Inferior parietal cortex (tissue), 1 donor: ENCODE data around the gene PTPRN2.
"Not testable (repeated sequence)": the region's sequence is repeated elsewhere in the genome, so short reads cannot be mapped to it uniquely, and the experiment has no call there.

Experiments
- DNase-seq: peaks from one replicate; pipeline ENCODE4 v3.0.0-alpha.2; 2016; ENCODE audit errors: extremely low spot score

The PTPRN2 gene

DNA sequence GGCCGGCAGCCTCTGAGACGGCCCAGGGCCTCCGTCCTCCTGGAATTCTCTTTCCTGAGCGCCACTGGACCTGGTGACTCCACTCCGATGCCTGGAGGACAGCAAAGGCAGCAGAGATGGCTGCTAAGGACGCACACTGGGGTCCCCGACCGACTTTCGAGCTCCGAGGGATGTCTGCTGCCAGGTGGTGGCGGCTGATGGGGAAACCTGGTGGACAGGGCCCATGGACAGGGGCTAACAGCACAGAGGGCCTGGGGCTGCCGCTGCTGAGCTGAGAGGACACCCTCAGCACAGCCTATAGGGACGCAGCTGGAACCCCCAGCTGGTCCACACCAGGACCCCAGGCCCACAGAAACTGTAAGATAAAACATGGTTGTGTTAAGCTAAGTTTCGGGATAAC, 884.5 kb downstream of the PTPRN2 start:
- no peak for DNase-seq

DNA sequence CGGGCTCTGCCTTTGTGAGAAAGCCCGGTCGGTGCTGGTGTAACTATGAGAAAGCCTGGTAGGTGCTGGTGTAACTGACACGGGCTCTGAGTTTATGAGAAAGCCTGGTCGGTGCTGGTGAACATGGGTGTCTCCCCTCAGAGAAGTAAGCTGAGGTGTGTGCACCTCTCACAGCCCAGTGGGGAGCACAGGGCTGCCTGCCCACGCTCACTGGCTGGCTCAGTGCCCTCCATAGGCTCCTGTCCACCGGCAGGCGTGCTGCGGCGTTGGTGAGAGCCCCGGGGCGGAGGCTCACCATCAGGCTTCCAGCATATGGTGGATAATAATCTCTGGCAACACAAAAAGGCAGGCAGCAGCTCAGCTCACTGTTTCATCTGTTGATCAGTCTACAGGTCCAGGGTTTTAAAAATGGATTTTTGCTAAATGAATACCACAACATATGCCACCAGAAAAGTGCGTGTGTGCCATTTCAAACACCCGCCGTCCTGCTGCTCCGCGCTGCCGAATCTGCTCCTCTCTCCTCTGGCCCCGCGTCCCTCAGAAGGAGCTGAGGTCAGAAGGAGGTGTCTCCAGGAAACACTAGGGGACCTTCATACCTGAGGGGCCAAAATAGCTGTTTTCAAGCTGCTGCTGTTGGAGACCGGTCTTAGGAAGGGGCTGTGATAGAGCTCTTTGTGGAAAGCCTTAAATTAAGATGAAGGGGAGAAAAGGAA, 885.2 kb downstream of the PTPRN2 start:
- no peak for DNase-seq

DNA sequence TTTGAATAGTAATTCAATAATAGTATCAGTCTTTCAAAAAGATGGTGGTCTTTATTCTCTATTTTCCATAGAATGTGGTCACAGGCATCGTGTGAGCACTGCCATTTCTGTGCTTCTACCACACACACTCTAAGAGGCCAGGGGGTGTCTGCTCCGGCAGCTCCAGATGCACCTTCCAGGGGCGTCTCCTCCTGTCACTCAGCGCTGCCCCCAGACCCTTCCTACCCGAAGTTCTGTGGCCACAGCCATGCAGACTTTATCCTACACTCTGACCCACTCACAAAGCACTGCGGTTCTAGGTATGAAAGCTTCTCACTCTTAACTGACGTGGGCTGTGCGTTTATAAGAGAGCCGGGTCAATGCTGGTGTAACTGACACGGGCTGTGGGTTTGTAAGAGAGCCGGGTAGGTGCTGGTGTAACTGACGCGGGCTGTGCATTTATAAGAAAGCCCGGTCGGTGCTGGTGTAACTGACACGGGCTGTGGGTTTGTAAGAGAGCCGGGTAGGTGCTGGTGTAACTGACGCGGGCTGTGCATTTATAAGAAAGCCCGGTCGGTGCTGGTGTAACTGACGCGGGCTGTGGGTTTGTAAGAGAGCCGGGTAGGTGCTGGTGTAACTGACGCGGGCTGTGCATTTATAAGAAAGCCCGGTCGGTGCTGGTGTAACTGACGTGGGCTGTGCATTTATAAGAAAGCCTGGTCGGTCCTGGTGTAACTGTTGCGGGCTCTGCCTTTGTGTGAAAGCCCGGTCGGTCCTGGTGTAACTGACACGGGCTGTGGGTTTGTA, 886.0 kb downstream of the PTPRN2 start:
- DNase-seq: not testable (repeated sequence)

DNA sequence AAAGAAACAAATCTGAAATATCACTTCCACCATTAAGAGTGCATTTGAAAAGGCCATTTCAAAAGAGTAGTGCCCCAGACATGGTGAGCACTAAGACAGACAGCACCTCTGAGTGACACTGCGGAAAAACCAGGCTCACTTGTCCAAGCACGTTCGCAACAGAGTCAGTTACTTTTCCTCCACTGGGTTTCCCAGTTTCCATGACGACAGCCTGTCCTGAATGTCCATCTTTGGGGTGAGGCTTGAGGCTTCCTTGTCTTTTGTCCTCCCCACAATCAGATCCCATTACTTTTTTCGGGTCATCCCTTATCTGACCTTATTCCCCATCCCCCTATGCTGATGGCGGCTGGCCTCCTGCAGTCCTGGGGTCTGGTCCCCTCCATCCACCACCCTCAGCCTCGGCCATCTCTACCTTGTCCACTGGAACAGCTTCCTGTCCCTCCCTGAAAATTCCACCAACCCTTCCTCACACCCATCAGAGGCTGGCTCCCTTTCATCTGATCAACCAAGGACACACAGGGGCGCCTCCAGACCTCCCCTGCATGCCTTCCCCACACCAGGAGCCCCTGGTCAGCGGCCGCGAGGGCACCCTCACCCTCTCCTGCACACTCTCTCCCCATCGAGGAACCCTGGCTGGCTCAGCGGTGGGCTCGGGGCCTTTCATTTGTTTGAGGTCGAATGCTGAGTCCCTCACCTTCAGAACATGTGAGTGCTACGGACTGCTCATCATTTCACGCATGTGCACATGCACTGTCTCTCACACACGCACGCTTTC, 887.2 kb downstream of the PTPRN2 start:
- DNase-seq: no peak

DNA sequence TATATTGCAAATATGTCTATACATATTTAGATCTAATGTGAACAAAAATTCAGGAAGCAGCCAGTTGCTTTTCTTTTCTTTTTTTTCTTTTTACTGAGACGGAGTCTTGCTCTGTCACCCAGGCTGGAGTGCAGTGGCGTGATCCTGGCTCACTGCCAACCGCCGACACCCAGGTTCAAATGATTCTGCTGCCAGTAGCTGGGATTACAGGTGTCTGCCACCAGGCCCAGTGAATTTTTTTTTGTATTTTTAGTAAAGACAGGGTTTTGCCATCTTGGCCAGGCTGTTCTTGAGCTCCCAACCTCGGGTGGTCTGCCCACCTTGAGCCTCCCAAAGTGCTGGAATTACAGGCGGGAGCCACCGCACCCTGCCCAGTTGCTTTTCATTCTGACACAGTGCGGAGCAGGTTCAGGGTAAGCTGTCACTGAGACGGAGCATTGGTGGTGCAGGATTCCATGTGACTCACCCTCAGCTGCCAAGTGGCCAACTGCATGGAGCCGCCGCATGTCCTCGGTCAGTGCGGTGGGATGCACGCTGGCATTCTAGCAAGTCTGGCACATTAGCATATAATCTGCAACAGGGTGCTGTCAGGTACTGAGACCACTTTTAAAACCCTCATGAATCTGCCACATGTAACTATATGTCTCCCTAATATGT, 888.1 kb downstream of the PTPRN2 start:
- no peak for DNase-seq

DNA sequence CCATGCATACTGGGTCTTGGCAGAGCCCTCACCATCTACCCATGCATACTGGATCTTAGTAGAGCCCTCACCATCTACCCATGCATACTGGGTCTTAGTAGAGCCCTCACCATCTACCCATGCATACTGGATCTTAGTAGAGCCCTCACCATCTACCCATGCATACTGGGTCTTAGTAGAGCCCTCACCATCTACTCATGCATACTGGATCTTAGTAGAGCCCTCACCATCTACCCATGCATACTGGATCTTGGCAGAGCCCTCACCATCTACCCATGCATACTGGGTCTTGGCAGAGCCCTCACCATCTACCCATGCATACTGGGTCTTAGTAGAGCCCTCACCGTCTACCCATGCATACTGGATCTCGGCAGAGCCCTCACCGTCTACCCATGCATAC, 890.3 kb downstream of the PTPRN2 start:
- DNase-seq: not testable (repeated sequence)

DNA sequence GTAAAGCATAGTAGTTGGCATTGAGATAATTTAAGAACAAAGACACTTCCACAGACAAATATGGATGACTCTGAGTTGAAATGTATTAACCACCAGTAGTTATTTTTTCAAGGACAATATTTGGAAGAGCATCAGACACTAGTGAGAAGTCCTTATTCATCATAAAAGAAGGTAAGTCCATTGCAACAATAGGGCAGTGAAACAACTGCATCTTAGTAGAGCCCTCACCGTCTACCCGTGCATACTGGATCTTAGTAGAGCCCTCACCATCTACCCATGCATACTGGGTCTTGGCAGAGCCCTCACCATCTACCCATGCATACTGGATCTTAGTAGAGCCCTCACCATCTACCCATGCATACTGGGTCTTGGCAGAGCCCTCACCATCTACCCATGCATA, 892.0 kb downstream of the PTPRN2 start:
- not testable (repeated sequence) for DNase-seq

DNA sequence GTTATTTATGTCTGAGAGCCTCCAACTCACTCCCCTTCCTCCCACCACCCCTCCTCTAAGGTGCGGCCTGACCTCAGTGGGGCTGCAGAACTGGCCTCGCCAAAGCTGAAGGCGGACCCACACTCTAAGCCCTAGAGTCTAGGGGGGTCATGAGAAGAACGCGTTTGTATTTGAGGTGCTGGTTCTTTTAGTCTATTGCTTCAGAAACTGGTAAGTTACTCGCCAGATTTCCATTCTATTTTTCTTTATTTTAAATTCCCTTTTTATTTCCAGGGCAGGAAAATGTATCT, 893.3 kb downstream of the PTPRN2 start:
- DNase-seq: no peak

DNA sequence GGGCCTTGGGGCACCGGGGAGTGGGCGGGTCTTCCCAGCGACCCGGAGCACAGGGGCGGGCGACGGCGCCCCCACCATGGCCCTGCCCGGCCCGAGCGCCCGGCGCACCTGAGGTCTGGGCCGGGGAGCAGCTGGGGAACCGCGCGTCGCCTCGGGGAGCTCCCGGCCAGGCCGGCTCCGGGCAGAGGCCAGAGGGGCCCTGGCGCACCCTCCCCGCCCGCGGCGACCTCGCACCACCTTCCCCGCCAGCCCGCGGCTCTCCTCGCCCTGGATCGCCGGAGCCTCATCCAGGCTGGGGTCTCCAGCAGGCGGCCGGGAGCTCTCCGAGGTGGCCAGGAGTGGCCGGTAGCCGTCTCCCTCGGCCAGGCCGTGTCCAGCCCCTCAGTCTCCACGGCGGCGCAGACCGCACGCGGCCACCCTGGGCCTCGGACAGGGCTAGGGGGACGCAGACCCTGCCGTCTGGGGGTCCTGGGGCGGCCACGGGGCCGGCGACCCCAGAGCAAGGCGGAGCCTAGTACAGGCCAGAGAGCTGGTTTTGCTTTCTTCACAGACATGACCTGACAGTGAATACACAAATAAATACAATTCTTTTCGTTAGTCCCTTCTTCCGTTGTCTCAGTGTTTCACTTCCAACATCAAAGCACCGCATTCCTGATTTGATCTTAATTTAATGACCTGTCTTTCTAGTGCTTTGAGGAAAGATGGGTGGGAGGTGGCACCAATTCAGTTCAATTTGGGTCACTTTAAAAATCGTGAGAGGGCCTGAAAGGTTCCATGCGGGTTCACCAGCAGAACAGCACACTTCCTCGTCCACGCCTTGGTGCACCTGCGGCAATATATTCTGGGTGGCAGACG, 893.9 kb downstream of the PTPRN2 start:
- no peak for DNase-seq

DNA sequence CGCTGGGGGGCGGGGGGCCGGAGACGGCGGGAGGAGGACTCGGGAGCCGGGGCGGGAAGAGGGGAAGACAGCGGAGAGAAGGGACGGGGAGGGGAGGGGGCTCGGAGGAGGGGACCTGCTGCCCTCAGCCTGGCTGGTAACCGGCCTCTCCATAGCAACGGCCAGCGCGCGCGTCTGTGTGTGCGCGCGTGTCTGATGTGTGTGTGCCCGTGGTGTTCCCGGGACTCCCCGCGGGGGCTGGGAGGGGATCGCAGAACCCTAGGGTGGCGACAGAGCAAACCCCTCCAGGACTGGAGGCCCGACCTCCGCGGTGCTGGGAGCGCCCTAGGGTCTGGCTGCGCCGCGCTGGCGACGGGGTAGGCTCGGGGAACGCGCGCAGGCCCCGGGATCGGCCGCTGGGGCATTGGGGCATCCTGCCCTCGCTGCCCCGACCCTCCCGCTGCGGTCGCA, 894.5 kb downstream of the PTPRN2 start:
- no peak for DNase-seq

DNA sequence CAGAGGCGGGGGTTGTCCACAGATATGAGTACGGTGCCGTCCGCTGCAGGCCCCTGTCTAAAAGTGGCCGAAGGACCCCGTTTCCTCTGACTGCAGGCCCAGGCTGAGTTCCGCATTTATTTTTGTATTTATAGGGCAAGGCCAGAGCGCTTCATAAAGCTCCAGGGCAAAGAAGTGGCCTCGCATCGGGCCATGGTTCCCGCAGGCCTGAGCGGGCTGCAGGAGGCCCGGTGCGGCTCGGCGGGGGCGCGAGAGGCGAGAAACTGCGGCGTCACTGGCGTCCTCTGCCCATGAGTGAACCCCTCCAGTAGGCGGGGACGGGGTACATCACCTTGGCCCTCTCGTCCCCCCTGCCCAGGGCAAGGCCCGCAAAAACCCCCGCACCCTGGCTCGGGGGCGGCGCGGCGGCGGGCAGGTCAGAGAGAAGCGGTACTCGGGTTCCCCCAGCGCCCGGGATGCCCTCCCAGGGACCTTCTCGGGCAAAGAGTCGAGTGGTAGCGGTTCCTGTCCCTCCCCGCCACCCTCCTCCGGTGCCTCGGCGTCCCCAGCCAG, 895.1 kb downstream of the PTPRN2 start:
- no peak for DNase-seq

DNA sequence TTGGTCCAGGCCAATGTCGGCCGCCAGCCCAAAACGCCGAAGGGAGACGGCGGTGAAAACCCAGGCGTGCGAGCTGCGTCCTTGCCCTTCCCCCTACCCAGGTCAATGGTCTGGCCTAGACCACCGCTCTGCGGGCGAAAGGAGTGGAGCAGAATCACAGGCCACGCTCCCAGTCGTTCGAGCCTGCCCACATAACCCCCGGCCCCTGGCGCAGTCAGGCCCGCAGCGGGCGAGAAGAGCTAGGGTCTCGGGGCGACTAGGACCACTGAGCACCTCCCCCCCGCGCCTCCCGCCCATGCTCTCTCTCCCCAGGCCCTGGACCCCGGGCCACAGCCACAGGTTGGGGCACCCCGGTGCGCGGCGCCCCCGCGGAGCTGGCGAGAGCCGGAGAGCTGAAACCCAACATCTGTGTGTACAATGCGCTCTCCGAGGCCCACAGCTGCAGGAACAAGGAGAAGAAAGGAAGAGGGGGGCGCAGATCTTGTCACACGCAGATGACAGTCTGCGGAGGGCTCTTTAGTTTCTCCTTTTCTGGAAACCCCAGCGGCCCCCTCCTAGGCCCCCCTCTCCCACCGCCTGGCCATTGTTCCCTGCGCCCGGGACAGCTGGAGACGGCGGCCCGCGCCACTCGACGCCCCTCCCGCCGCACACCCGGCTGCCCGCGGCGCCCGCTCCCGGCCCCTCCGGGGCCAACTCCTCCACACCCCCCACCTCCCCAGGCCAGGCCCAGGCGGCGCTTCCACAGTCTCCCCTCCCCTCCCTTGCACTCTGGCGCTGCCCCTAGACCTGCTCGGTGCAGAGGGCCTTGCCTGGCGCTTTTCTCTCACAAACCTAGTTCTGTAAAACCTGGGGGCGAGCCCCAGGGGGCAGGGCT, 895.8 kb downstream of the PTPRN2 start:
- DNase-seq: no peak

DNA sequence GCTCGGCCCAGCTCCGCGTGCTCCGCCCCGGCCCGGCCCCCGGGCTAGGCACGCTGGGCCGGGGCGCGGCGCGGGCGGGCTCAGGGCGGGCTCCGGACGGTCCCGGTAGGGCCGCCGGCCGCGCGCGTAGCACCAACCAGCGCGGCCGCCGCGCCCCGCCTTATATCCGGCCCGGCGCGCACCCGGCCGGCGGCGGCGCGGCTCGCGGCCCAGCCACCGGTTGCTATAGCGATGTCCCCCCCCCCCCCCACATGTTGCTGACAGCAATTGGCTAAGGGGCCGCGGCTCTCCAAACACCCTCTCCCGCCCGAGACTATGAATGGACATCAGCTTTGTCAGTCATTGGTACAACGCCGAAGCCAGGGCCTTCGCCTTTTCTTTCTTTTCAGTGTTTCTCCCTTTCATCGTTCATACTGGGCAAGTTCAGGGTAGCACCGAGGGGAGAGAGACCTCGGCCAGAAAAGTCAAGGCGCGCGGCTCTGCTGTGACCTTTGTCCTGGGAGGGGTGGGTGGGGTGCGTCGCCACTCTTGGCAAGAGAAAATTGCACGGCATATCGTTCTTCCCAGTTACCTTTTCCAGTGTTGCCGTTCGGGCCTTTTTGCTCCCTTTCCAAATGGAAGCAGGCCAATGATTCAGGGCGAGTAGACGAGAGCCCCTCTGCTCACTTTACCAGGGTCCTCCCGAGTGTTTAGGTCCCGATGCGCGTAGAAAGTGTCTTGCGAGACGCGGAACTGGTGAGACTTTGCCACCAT, 896.6 kb downstream of the PTPRN2 start:
- peak; percentile 32 for DNase-seq

DNA sequence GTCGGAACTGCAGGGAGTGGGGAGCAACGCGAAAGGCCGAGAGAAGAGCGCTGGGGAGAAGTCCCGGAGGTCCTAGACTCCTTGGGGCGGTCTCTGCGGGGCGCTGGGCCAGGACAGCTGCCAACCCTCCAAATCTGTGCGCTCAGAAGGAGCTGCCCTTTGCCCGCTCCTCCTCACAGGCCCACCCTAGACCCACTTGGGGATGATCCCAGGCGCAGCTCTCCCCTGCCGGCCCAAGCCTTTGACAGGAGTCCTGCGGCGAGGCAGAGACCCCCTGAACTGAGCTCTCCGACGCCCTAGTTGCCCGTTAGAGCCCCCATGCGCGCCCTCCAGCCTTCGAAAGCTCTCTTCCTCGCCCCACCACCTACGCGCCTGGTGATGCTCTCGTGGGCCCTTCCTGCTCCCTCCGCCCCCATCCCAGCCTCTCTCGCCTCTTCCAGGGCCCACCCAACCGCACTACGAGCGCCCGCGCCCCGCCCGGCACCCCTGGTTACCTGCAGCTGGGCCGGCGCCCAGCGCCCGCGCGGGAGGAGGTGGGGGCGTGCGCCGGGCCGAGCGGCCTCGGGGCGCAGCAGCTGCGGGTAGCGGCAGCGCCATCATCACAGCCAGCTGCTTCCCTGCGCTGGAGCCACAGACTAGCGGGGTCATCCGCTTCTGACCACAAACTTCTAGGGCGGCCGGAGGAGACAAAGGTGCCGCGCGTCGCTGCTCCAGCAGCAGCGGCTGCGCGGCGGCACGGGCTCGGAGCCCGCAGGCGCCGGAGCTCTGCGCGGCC, 897.4 kb downstream of the PTPRN2 start:
- DNase-seq: no peak

DNA sequence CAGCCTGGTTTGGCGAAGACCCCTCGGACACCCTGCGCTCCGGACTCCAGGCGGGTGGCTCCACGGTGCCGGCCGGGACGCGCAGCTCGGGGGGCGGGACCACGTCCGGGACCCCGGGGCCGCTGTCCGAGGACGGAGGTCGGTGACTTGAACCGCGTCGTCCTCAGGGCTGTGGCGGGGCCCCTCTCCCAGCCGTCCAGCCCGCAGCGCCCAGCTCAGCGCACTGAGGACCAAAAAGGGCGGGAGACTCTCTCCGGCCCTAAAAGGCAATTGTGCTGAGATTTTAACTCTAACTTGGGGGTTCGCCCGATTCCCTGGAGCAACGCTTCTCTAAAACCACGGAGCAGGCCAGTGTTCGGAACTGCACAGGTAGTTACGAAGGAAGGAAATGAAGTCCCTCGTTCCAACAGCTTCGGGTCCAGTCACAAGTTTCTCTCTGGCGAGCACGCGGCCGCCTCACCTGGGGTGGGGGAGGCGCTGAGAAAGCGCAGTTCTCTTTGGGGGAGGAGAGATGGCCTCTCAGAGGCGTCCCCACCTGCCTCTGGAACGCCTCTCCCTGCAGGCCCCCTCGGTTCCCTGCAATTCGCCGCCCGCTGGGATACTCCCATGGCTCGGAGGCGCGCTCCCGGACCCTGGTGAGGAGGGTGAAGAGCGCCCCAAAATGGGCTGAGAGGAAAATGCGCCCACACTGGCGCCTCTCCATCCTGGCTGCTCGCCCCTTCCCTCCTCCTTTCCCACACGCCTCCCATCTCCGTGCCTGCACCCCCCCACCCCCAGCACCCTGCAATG, 898.2 kb downstream of the PTPRN2 start:
- no peak for DNase-seq

DNA sequence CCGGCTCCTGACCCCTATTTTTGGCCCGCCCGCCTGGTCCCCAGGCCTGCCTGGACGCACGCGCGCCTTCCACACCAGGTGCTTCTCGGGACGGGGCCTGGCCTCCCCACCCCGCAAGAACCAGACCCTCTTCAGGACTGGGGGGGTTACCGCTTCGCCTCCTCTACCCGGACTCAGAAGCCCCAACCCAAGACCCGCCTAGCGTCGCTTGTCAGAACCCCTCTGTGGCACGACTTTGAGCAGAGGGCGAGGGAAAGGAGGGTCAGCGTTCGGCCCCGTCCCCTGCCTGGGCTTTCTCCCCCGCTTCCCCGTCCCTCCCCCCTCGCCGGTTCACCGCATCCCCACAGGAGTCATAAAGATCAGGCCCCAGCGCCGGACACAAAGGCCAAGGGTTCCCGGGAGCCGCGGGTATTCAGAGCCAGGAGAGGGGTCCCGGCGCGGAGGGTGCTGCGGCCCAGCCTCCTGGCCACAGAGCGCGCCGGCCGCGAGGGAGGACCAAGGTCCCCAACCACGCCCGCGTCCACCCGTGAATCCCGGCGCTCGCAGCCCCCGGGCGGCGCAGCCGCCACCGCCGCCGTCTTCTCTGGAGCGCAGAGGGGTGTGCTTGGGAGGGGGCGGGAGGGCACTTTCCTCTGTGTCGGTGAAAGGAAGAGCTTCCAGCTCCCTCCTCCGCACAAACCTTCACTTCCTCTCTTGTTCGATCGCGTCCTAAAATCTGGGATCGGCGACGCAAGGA, 898.9 kb downstream of the PTPRN2 start:
- DNase-seq: no peak
